WERI-Rb-1 (cell line): Measurements from ENCODE around the gene KCNH8.

Source experiments
- DNase-seq: peaks from one replicate; pipeline ENCODE4 v3.0.0-alpha.2; 2020
- H3K27ac ChIP-seq: fragments of 250-450 bp; sonication (Bioruptor Pico); 2 replicates; pipeline ENCODE4 v1.5.1; 2020; ENCODE audit warnings: mild to moderate bottlenecking, moderate library complexity
- H3K27me3 ChIP-seq: fragments of 250-450 bp; sonication (Bioruptor Pico); 2 replicates; pipeline ENCODE4 v1.5.1; 2021; ENCODE audit warnings: mild to moderate bottlenecking, low read depth, moderate library complexity; ENCODE audit not compliant: insufficient read depth, severe bottlenecking
- H3K36me3 ChIP-seq: fragments of 250-450 bp; sonication (Bioruptor Pico); 2 replicates; pipeline ENCODE4 v1.5.1; 2020; ENCODE audit warnings: mild to moderate bottlenecking, moderate library complexity
- H3K4me3 ChIP-seq: 2 replicates; pipeline ENCODE4 v1.5.1; 2011; ENCODE audit warnings: low read depth, mild to moderate bottlenecking, control low read depth, low read length
- H3K9me3 ChIP-seq: fragments of 250-450 bp; sonication (Bioruptor Pico); 2 replicates; pipeline ENCODE4 v1.5.1; 2021; ENCODE audit warnings: mild to moderate bottlenecking, moderate library complexity; ENCODE audit not compliant: severe bottlenecking
- TF ChIP-seq, protein P1 (sequence below): IDR thresholded peaks from 2 replicates; pipeline ENCODE4 v1.5.1; 2011; ENCODE audit warnings: low read depth, mild to moderate bottlenecking, control low read depth, inconsistent platforms, low read length

Gene KCNH8

DNA sequence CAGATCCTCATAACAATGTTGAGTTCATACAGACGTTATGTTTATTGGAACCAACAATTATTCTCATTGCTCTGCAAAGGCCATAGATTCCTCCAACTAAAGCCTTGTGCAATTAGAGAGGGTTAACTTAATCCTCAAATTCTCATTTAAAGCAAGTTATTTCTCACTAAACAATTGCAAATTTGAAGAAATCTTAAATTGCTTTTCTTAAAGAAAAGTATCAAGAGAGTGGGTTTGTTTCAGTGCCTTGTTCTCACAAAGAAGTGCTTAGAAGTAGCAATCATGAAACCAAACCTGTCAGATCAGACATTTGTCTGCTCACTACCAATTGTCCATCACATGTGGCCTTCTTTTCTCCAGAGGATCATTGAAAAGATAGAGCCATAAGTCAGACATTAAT is 124.8 kb downstream of the KCNH8 start:
- Histone ChIP-seq H3K27me3 (no peaks in the 10 kb centered on the region), H3K27ac (no peak overlapping the region), H3K36me3 (no peaks in the 10 kb centered on the region), H3K9me3 (no peaks in the 10 kb centered on the region), H3K4me3 (no peak overlapping the region)
- DNase-seq = no peak
- TF ChIP-seq, protein P1, sequence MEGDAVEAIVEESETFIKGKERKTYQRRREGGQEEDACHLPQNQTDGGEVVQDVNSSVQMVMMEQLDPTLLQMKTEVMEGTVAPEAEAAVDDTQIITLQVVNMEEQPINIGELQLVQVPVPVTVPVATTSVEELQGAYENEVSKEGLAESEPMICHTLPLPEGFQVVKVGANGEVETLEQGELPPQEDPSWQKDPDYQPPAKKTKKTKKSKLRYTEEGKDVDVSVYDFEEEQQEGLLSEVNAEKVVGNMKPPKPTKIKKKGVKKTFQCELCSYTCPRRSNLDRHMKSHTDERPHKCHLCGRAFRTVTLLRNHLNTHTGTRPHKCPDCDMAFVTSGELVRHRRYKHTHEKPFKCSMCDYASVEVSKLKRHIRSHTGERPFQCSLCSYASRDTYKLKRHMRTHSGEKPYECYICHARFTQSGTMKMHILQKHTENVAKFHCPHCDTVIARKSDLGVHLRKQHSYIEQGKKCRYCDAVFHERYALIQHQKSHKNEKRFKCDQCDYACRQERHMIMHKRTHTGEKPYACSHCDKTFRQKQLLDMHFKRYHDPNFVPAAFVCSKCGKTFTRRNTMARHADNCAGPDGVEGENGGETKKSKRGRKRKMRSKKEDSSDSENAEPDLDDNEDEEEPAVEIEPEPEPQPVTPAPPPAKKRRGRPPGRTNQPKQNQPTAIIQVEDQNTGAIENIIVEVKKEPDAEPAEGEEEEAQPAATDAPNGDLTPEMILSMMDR = no peak

GRCh38 chr3:19274576-19274975 is 126.3 kb downstream of the KCNH8 start:
- no peak for DNase-seq
- TF ChIP-seq, protein P1 = no peak

DNA sequence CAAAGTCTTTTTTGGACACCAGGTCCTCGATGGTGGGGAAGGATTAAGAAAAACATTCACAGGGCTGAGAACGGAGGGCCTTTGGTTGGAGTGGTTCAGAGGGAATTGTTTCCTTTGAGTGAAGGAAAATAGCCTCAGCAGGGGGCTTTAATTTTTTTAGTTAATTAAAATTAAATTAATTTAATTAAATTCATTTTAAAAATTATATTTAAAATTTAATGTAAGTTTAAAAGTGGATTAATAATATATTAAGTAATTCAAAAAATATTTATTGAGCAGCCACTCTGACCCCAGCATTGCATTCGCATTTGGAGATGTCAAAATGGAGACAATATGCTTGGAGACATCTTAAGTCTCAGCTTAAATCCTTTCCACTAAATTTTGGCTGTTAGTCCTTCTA is 136.7 kb downstream of the KCNH8 start:
- Histone ChIP-seq H3K4me3 (no peak overlapping the region), H3K27me3 (no peaks in the 10 kb centered on the region)
- TF ChIP-seq, protein P1 = no peak

More at GRCh38 chr3:19274576-19274975, 126.3 kb downstream of the KCNH8 start:
- H3K36me3 ChIP-seq = no peaks in the 10 kb centered on the region
- H3K9me3 ChIP-seq = no peaks in the 10 kb centered on the region
- no peaks in the 10 kb centered on the region for H3K27me3 ChIP-seq
- H3K4me3 ChIP-seq = no peak overlapping the region
- H3K27ac ChIP-seq = no peak overlapping the region

GRCh38 chr3:19293295-19293694 is 145.0 kb downstream of the KCNH8 start:
- Histone ChIP-seq H3K9me3 (no peaks in the 10 kb centered on the region), H3K27me3 (no peaks in the 10 kb centered on the region), H3K4me3 (no peak overlapping the region), H3K36me3 (no peaks in the 10 kb centered on the region), H3K27ac (no peak overlapping the region)
- TF ChIP-seq, protein P1 = no peak
- no peak for DNase-seq

More for the DNA sequence above, 136.7 kb downstream of the KCNH8 start:
- DNase-seq = no peak
- Histone ChIP-seq H3K9me3 (no peaks in the 10 kb centered on the region), H3K27ac (no peak overlapping the region), H3K36me3 (peaks cover 2% of the 10 kb centered on the region)

DNA sequence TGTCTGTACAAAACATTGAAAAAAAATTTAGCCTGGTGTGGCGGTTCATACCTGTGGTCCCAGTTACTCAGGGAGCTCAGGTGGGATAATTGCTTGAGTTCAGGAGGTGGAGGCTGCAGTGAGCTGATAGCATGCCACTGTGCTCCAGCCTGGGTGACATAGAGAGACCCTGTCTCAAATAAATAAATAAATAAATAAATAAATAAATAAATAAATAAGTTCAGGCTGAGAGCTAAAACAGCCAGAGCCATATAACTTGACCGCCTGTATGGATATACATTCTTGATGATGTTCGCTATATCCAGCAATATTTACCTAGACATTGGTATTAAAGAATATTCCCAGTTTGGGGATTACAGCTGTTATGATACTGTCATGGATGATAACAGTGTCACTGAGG is 146.9 kb downstream of the KCNH8 start:
- no peaks in the 10 kb centered on the region for H3K36me3 ChIP-seq
- no peak overlapping the region for H3K27ac ChIP-seq
- H3K27me3 ChIP-seq = no peaks in the 10 kb centered on the region
- no peak overlapping the region for H3K4me3 ChIP-seq
- TF ChIP-seq, protein P1 = no peak
- no peak for DNase-seq
- no peaks in the 10 kb centered on the region for H3K9me3 ChIP-seq

GRCh38 chr3:19331931-19332330 is 183.6 kb downstream of the KCNH8 start:
- Histone ChIP-seq H3K9me3 (no peaks in the 10 kb centered on the region), H3K27me3 (no peaks in the 10 kb centered on the region), H3K27ac (no peak overlapping the region), H3K4me3 (no peak overlapping the region), H3K36me3 (no peaks in the 10 kb centered on the region)
- TF ChIP-seq, protein P1 = no peak
- no peak for DNase-seq
